ENCODE data around the gene APOD. TPM values are rescaled to one million over a fixed set of nuclear protein-coding genes. Genes with fewer than 3 reads are reported as not detected.

Gene APOD
- total RNA-seq, 1 donor from 2014 or later, result 236 TPM

- H3K27me3 ChIP-seq, result no peaks in the 10 kb centered on the region
- H3K4me3 ChIP-seq, result no peak overlapping the region
- H3K27ac ChIP-seq, result no peak overlapping the region
- H3K9me3 ChIP-seq, result no peaks in the 10 kb centered on the region
- intact Hi-C loops (cut with DNase I), result no loop called here
- TF ChIP-seq, protein P1, sequence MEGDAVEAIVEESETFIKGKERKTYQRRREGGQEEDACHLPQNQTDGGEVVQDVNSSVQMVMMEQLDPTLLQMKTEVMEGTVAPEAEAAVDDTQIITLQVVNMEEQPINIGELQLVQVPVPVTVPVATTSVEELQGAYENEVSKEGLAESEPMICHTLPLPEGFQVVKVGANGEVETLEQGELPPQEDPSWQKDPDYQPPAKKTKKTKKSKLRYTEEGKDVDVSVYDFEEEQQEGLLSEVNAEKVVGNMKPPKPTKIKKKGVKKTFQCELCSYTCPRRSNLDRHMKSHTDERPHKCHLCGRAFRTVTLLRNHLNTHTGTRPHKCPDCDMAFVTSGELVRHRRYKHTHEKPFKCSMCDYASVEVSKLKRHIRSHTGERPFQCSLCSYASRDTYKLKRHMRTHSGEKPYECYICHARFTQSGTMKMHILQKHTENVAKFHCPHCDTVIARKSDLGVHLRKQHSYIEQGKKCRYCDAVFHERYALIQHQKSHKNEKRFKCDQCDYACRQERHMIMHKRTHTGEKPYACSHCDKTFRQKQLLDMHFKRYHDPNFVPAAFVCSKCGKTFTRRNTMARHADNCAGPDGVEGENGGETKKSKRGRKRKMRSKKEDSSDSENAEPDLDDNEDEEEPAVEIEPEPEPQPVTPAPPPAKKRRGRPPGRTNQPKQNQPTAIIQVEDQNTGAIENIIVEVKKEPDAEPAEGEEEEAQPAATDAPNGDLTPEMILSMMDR (IDR thresholded peaks at IDR 0.05), result no peak
- H3K36me3 ChIP-seq, result no peaks in the 10 kb centered on the region
- no peak for DNase-seq (ENCODE audit: low spot score in 2 of 2)
- no peaks in the 10 kb centered on the region for H3K4me1 ChIP-seq
These were observed 9.9 kb downstream of the APOD start for GRCh38 chr3:195573611-195574496.

GRCh38 chr3:195571361-195571760, 12.4 kb downstream of the APOD start:
- TF ChIP-seq, protein P1 (IDR thresholded peaks at IDR 0.05), result no peak
- no peak for DNase-seq (ENCODE audit: low spot score in 2 of 2)
- H3K4me3 ChIP-seq, result no peak overlapping the region
- H3K36me3 ChIP-seq, result no peaks in the 10 kb centered on the region
- H3K27ac ChIP-seq, result no peak overlapping the region
- intact Hi-C loops (cut with DNase I), result no loop called here
- H3K27me3 ChIP-seq, result no peaks in the 10 kb centered on the region
- H3K4me1 ChIP-seq, result no peaks in the 10 kb centered on the region
- no peaks in the 10 kb centered on the region for H3K9me3 ChIP-seq

DNA sequence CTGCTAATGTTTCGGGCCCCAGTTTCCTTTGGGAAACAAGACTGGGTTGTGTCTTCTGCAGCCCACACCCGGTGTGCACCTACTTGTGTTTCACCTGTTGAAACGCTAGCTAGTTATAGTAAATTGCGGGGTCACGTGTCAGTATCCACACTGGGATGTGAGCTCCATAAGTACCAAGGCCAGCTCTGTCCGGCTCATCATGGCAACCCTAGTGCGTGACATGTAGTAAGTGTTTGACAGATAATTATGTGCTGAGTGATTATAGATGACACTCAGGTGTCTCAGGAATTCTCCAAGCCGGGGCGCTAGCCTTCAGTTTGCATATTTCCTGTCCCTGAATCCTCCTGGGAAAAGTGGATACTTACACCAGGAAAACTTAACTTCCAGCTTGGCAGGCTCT, 12.8 kb downstream of the APOD start:
- intact Hi-C loops (cut with DNase I), result no loop called here
- TF ChIP-seq, protein P1 (IDR thresholded peaks at IDR 0.05), result no peak

GRCh38 chr3:195570344-195570743, 13.4 kb downstream of the APOD start:
- no peak overlapping the region for H3K27ac ChIP-seq
- intact Hi-C loops (cut with DNase I), result no loop called here
- H3K9me3 ChIP-seq, result no peaks in the 10 kb centered on the region
- H3K4me1 ChIP-seq, result no peaks in the 10 kb centered on the region
- no peaks in the 10 kb centered on the region for H3K27me3 ChIP-seq
- H3K4me3 ChIP-seq, result no peak overlapping the region
- no peaks in the 10 kb centered on the region for H3K36me3 ChIP-seq
- TF ChIP-seq, protein P1 (IDR thresholded peaks at IDR 0.05), result no peak
- DNase-seq (ENCODE audit: low spot score in 2 of 2), result no peak

More for the DNA sequence above, 12.8 kb downstream of the APOD start:
- no peaks in the 10 kb centered on the region for H3K4me1 ChIP-seq
- H3K27ac ChIP-seq, result no peak overlapping the region
- no peaks in the 10 kb centered on the region for H3K27me3 ChIP-seq
- no peaks in the 10 kb centered on the region for H3K9me3 ChIP-seq
- no peak overlapping the region for H3K4me3 ChIP-seq
- H3K36me3 ChIP-seq, result no peaks in the 10 kb centered on the region
- DNase-seq (ENCODE audit: low spot score in 2 of 2), result no peak

DNA sequence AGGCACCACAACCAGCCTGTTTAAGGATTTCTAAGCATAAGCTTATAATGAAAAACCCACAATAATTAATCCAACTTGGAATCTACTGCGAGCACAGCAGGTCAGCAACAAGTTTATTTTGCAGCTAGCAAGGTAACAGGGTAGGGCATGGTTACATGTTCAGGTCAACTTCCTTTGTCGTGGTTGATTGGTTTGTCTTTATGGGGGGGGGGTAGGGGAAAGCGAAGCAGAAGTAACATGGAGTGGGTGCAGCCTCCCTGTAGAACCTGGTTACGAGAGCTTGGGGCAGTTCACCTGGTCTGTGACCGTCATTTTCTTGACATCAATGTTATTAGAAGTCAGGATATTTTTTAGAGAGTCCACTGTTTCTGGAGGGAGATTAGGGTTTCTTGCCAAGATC, 15.1 kb downstream of the APOD start:
- intact Hi-C loops (cut with DNase I), result no loop called here
- DNase-seq (ENCODE audit: low spot score in 2 of 2), result no peak
- Histone ChIP-seq H3K27ac (no peak overlapping the region), H3K9me3 (no peaks in the 10 kb centered on the region), H3K4me3 (no peak overlapping the region), H3K4me1 (no peaks in the 10 kb centered on the region), H3K27me3 (no peaks in the 10 kb centered on the region), H3K36me3 (no peaks in the 10 kb centered on the region)
- TF ChIP-seq, protein P1 (IDR thresholded peaks at IDR 0.05), result no peak

Data from ascending aorta (tissue), 2 donors.